Measurements from ENCODE around the gene DECR2.
"Not testable (repeated sequence)": the region's sequence is repeated elsewhere in the genome, so short reads cannot be mapped to it uniquely, and the experiment has no call there.

DECR2 gene

DNA sequence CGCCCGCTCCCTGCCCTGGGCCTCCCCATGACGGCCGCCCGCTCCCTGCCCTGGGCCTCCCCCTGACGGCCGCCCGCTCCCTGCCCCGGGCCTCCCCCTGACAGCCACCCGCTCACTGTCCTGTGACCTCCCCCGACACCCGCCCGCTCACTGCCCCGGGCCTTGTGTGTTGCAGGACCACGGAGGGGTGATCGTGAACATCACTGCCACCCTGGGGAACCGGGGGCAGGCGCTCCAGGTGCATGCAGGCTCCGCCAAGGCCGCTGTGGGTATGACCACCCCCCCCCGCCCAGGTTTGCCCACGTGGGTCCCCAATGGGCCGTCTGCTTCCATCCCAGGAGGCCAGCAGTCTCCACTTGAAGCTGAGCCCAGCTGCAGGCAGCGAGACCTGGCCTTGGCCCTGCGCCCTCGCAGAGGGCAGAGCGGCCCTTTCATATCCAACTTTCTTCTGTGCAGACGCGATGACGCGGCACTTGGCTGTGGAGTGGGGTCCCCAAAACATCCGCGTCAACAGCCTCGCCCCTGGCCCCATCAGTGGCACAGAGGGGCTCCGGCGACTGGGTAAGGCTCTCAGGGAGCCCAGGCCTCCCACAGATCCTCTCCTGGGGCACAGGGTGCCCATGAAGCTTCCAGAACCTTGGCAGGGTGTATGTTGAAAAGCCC lies 9.0 kb downstream of the DECR2 start:
- TF ChIP-seq, protein P1, sequence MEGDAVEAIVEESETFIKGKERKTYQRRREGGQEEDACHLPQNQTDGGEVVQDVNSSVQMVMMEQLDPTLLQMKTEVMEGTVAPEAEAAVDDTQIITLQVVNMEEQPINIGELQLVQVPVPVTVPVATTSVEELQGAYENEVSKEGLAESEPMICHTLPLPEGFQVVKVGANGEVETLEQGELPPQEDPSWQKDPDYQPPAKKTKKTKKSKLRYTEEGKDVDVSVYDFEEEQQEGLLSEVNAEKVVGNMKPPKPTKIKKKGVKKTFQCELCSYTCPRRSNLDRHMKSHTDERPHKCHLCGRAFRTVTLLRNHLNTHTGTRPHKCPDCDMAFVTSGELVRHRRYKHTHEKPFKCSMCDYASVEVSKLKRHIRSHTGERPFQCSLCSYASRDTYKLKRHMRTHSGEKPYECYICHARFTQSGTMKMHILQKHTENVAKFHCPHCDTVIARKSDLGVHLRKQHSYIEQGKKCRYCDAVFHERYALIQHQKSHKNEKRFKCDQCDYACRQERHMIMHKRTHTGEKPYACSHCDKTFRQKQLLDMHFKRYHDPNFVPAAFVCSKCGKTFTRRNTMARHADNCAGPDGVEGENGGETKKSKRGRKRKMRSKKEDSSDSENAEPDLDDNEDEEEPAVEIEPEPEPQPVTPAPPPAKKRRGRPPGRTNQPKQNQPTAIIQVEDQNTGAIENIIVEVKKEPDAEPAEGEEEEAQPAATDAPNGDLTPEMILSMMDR (IDR thresholded peaks at IDR 0.05; ENCODE audit: insufficient read depth, low read depth, low read length, missing control alignments) = no peak

DNA sequence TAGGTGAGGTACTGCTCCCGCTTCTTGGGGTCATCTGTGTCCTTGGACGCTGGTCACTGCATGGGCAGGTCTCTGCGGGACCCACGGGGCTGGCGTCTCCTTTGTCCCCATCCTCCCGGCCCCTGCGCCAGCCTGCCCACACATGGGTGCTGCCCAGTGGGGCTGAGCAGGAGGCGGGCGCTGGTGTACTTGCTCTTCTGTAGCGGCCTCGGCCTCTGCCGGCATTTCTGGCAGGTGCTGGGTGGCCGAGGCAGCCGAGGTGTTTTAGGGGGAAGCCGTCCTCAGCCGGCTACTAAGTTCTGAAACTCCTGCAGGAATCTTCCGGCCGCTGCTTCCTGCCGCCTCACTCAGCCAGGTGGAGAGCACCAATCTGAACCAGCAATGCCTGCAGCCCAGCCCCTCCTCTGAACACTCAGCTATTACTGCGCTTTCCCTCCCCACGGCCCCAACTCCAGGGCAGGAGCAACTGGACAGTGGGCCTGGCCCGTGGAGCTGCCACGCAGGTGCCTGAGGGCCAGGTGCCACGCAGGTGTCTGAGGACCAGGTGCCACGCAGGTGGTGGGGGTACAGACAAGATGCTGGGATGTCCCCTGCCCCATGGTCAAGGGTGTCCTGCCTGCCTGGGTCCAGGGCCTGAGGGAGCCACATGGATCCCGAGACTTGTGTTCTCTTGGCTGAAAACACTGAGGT lies 10.0 kb downstream of the DECR2 start:
- TF ChIP-seq, protein P1 (IDR thresholded peaks at IDR 0.05; ENCODE audit: insufficient read depth, low read depth, low read length, missing control alignments) = no peak
- no peak for DNase-seq (ENCODE audit: low read depth)

More for the DNA sequence above, 9.0 kb downstream of the DECR2 start:
- DNase-seq (ENCODE audit: low read depth) = no peak
- H3K4me3 ChIP-seq (ENCODE audit: low read depth, low read length) = no peak overlapping the region

DNA sequence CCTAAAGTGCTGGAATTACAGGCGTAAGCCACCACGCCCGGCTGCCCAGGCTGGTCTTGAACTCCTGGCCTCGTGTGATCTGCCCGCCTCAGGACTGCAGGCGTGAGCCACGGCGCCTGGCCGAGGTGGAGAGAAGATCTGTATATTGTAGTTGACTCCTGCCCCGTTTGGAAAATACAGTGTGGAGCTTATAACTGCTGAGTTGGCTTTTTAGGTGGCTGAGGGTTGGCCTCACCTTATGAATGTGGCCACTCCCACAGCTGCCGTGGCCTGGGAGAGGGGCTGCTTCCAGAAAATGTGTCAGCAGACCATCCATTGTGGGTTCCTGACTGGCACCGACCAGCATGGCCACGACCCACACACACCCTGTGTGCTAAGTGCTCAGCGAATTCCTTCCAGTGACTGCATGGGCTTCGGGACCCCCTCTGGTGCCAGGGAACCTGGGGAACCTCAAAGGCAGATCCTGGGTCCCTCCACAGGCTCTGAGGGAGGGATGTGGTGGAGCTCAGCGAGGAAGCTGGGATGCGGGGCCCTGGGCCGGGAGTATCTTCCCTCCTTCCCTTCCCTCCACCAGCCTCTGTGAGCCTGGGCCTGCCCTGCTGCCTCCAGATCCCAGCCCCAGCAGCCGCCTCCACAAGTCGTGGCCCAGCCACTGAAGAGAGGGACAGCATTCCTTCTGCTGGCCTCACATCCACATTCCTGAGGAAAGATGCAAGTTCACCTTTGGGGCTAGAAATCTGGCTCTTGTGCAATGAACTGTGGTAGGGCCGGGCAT lies 12.9 kb downstream of the DECR2 start:
- no peak overlapping the region for H3K4me3 ChIP-seq (ENCODE audit: low read depth, low read length)
- TF ChIP-seq, protein P1 (IDR thresholded peaks at IDR 0.05; ENCODE audit: insufficient read depth, low read depth, low read length, missing control alignments) = no peak
- no peak for DNase-seq (ENCODE audit: low read depth)

More for the DNA sequence above, 10.0 kb downstream of the DECR2 start:
- no peak overlapping the region for H3K4me3 ChIP-seq (ENCODE audit: low read depth, low read length)

DNA sequence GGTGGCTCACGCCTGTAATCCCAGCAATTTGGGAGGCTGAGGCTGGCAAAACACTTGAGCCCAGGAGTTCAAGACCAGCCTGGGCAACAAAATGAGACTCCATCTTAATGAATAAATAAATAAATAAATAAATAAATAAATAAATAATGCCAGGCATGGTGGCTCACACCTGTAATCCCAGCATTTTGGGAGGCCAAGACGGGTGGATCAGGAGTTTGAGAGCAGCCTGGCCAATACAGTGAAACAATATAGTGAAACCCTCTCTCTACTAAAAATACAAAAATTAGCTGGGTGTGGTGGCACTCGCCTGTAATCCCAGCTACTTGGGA lies 13.4 kb downstream of the DECR2 start:
- not testable (repeated sequence) for DNase-seq (ENCODE audit: low read depth); H3K4me3 ChIP-seq (ENCODE audit: low read depth, low read length)

DNA sequence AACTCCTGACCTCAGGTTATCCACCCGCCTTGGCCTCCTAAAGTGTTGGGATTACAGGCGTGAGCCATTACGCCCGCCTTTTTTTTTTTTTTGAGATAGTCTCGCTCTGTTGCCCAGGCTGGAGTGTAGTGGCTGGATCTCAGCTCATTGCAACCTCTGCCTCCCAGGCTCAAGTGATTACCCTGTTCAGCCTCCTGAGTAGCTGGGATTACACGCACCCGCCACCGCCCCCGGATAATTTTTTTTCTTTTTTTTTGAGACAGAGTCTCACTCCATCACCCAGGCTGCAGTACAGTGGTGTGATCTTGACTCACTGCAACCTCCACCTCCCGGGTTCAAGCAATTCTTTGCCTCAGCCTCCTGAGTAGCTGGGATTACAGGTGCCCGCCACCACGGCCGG lies 20.5 kb downstream of the DECR2 start:
- H3K4me3 ChIP-seq (ENCODE audit: low read depth, low read length); DNase-seq (ENCODE audit: low read depth): not testable (repeated sequence)

DNA sequence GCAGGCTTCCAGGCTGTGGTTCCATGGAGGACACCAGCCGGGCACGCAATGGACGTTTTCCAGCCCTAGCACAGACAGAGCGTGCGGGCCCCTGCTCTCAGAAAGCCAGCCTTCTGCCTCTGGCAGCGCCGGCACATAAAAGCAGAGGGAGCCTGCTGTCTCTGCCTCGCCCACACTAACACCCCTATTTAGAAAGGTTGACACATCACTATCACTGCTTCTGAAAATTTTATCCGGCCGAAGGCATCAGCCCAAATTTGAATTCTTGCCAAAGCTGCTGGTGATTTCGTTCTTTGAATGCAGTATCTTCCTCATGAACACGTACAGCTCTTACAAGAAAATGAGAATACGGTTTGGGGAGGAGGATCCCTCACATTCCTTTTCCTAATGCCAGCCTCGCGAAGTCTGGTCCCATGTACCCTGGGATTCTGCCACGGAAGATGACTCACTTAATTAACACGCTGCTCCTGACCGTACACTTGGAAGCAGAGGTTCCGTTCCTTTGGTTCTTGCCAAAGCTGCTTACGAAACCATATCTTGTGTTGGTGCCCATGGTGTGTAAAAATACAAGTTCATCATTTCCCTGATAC lies 22.4 kb downstream of the DECR2 start:
- DNase-seq (ENCODE audit: low read depth) = no peak
- TF ChIP-seq, protein P1 (IDR thresholded peaks at IDR 0.05; ENCODE audit: insufficient read depth, low read depth, low read length, missing control alignments) = no peak
- no peak overlapping the region for H3K4me3 ChIP-seq (ENCODE audit: low read depth, low read length)

DNA sequence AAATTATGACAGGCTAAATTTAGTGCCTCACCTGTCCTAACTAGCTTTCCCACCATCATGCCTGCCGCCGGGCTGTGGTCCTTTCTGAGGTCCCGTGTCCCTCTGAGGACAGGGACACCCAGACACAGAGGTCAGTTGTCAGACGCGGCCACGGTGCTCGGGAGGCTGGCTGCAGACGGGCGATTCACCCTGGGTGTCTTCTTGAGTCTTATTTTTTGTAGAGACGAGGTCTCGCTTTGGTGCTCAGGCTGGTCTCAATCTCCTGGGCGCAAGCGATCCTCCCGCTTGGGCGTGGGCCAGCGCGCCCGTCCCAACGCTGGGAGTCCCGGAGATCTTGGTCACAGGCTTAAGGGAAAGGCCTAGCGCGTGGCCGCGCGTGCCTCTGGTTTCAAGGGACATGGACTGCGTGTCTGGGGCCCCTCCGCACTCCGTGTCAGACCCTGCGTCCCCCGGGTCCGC lies 23.0 kb downstream of the DECR2 start:
- no peak for DNase-seq (ENCODE audit: low read depth)
- TF ChIP-seq, protein P1 (IDR thresholded peaks at IDR 0.05; ENCODE audit: insufficient read depth, low read depth, low read length, missing control alignments) = no peak
- H3K4me3 ChIP-seq (ENCODE audit: low read depth, low read length) = peak overlapping the region; percentile 48
